Measurements from ENCODE around the gene PPP1R1C.

PPP1R1C gene

DNA sequence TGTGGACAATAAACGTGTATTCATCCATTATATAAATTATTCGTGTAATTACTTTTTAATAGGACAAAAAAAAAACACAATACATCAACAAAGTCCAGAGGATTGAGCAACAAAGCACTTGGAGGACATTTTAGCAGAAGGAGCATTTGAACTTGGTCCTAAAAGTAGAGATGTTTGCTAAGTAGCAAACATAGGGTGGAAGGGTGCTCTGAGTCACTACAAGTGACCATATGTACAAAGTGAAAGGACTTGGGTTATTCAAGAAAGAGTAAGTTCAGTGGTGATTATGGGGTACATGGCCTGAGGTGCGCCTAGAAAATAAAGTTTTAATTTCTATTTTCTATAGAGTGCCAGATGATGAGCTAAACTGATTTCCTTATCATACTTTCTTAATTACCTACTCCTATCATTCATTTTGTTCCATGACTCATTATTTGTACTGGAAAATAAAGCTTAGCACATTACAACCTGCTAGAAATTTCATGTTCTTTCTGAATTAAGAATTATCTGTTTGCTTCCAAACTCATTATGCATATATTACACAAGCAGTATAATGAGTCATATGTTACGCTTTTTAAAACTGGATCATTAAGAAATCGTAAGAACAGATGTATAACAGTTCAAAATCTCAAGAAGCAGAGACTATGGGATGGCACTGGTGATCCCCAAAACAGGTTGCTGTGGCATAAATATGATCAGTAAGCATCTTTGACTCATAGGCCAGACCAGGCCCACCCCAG is 13.1 kb upstream of the PPP1R1C start:
- DNase-seq (ENCODE audit: low spot score) = no peak

DNA sequence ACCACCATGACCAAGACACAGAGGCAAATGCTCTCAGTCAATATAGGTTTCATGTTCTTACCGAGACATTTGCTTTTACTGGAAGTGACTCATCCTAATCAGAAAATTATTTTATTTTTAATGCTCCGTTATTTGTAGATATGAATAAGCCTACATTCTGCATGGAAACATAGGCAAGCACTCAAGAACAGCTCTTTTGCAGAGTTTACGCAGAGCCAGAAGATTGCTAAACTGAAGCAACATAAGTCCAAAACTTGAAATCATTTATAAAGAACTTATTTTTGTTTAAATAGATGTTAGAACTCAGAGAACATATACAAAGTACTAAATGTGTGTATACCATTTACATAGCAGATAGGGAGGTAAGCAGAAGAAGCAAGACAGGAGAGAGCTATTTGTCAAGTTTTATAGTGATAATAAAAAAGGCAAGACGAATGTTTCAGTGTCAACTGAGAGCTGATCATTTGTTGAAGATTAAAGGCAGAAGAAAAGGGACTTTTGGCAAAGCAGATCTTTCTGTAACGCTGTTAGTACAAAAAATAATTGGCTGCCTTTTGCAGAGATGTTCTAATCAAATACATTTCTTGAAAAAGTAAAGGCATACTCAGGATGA is 12.4 kb upstream of the PPP1R1C start:
- no peak for DNase-seq (ENCODE audit: low spot score)

DNA sequence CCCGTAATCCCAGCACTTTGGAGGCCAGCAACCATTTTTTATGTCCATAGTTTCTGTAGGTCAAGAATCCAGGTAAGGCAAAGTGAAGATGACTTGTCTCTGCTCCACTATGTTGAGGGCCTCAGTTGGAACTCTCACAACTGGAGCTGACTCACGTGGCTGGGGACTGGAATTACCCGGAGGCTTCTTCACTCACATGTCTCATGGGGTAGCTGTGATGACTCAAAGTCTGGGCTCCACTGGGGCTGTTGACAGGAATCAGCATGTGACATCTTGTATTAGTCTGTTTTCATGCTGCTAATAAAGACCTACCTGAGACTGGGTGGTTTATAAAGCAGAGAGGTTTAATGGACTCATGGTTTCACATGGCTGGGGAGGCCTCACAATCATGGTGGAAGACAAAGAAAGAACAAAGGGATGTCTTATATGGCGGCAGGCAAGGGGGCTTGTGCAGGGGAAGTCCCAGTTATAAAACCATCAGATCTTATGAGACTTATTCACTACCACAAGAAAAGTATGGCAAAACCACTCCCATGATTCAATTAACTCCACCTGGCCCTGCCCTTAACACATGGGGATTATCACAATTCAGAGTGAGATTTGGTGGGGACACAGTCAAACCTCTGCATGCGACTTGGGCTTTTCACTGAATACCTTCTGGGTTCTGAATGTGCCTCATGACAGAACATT is 7.8 kb upstream of the PPP1R1C start:
- DNase-seq (ENCODE audit: low spot score) = no peak

DNA sequence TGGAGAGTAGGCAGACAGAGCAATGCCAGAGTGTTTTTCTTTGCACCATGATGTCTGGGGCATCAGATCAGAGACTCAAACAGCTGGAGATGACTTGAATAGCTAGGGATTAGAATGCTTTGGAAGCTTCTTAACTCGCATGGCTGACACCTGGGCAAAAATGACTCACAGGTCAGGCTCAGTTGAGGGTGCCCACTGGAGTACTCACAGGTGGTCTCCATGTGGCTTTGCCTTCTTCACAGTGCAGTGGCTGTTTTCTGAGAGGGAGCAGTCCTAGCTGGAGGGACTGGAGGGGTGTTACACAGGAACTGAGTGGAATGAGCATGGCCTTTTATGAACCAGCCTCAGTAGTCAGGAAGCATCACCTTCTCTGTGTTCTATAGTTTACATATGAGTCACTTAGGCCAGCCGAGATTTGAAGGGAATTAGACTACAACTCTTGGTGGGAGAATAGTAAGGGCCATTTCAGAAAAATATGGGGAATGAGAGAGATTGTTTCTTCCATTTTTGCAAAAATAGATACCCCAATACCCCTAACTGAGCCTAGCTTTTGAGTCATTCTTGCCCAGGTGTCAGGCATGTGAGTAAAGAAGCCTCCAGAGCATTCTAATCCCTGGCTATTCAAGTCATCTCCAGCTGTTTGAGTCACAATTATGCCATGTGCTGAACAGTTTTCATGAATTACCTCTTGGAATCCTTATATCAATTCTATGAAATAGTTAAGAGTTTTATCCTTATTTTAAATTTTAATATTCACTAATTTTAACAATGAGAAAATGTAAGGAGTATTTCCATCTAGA is 7.1 kb upstream of the PPP1R1C start:
- DNase-seq (ENCODE audit: low spot score) = no peak

DNA sequence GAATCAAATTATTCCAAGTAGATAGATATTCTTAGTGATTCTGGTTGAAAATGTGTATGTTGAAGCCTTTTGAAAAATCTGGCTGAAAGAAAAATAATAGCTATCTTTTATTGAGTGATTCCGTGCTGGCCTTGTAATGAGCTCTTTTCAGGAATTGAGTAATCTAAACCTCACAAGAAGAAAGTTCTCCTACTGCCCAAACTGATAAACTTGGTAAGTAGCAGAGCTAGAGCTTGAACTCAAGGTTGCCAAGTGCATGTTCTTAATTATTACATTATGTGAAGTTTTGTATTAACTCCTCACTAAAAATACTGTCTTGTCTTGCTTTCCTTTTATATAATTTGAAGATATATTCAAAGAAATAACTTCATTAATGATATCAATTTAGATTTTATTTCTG is 1.6 kb upstream of the PPP1R1C start:
- DNase-seq (ENCODE audit: low spot score) = no peak

DNA sequence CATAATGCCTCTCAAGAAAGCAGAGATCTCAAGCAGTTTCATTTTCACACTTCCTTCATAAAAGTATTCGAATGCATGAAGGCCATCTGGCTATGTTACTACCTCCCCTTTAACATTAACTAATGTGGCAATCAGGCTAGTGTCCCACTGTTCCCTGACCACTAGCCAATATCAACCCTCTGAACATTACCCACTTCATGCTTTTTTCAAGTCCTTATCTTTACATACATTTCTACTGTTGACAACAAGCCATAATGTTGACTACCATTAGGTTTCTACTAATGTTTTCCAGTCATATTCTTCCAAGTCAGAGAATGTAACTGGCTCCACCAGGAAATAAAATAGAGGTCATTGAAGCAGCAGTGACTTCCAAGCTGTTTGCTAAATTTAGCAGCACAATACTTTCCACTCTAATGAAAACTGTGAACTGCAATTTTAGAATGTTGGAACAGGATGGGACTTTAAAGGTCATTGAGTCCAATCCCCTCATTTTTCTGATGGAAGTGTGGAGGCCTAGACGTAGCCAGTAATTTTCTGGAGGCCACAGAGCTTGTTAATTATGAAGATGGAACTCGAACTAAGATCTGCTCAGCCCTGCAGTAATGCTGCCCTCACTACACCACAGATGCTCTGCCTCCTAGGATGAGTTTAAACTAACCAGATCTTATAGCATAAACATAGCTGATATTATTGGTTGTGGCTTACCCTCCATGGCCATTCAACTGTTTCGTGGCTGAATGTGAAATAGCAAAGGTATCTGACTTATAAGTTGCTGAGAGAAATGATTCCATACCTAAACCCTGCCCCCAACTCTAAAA is 630 bp upstream of the PPP1R1C start:
- no peak for DNase-seq (ENCODE audit: low spot score)

DNA sequence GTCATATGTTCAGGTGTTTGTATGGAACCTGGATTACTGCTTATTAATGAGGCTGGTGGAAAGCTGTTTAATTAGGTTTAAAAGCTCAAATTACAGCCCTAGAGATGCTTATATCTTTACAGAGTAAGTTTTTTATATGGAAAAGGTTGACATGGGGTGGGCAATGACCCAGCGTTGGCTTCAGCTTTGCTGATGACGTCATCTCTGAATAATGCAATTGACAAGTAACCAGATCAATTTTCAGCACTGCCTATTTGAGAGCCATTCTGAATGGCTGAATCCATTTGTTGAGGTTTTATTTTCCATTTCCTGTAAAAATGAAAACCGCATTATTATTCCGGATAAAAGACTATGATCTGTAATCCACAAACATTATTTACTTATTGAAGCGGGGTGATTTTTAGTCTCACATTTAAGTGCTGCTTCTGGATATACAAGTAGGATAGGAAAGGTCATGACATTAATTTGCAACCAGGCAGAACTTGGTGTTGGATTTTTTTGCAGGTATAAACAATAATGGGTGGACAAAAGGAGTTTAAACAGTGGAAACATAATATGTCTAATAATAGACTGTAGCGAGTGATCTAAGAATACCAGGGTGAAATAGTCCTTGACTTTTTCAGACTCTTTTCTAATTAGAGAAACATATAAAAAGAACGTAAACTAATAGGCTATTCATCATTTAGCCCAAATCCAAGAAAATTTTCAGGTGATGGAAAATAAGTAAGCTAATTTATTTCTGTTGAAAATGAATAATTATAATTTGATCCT is 2.7 kb downstream of the PPP1R1C start:
- DNase-seq (ENCODE audit: low spot score) = no peak

DNA sequence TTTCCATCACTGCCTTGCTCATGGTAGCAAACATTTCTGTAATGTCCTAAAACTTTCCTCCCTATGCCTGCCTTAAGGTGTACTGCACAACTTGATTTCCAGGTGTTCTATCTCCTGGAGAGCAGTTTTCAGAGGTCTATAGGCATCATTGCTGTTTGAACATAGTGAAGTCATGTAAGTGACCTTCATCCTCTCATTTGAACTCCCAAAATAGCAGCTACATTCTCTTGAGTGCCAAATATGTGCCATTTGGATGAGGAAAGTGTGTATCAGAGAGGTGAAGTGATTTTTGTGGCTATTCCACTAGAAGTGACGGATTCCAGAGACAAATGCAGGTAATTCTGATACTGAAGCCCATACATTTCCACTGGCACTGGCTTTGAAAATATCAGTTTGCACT is 3.4 kb downstream of the PPP1R1C start:
- DNase-seq (ENCODE audit: low spot score) = no peak

DNA sequence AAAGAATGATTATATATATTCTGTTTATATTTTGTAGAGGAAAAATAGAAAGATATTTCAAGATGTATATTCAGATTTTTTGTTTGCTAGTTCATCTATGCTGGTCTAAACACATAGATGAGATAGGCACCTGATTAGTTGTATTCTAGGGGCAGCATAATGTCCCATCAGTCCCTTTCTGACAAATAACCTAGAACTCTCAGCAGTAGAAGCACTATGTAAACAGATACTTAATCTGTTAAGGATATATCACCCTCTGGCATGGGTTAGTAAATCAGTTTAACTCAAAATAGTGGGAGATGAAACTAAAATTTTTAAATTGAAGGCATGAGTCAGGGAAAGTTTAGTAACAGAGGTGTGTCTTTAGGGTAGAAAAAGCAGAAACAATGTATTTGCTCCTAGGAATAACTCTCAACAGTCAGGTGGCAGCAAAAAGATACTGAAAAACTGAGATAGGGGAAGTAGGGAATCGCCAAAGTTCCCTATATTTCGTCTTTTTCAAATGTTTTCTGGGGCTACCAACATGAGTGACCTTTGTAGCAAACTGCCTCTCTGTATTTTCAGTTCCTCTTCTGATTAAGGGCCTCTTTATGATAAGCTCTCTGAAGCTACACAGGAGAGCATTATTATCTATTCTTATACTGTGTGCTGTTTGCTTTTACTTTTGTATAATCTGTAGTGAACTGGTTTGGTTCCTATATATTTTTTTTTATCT is 5.7 kb downstream of the PPP1R1C start:
- DNase-seq (ENCODE audit: low spot score) = no peak

DNA sequence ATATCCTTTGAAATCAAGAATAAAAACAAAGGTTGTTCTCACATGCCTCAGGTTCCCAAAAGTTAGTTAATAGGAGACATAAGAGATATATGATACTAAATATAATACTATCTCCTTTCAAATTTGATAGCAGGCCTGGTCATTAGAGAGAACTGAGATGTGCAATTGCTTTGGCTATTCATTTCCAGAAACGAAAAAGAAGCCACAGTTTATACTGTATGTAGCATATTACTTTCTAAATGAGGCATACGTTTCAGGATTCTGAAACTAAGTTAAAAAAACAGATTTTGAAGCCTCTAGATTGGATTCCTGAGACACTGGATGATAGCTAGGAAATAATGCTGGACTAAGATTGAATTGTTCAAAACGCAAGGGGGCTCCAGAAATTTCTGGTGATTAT is 7.1 kb downstream of the PPP1R1C start:
- no peak for DNase-seq (ENCODE audit: low spot score)

DNA sequence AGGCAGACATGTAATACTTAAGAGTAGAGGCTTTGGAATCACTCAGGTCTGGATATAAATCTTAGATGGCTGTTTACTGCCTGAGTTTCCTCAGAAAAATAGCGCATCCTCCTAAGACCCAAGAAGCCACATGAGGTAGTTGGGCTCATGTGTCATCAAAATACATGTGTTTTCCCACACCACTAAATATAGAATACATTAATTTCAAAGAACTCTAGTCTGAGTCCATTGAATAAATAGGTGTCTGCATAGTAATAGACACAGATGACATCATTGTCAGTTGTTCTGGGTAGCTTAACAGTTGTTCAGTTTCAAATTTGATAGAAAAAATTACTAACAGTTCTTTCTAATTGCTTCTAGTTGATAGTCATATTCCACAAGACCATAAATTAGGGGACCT is 9.6 kb downstream of the PPP1R1C start:
- DNase-seq (ENCODE audit: low spot score) = no peak

DNA sequence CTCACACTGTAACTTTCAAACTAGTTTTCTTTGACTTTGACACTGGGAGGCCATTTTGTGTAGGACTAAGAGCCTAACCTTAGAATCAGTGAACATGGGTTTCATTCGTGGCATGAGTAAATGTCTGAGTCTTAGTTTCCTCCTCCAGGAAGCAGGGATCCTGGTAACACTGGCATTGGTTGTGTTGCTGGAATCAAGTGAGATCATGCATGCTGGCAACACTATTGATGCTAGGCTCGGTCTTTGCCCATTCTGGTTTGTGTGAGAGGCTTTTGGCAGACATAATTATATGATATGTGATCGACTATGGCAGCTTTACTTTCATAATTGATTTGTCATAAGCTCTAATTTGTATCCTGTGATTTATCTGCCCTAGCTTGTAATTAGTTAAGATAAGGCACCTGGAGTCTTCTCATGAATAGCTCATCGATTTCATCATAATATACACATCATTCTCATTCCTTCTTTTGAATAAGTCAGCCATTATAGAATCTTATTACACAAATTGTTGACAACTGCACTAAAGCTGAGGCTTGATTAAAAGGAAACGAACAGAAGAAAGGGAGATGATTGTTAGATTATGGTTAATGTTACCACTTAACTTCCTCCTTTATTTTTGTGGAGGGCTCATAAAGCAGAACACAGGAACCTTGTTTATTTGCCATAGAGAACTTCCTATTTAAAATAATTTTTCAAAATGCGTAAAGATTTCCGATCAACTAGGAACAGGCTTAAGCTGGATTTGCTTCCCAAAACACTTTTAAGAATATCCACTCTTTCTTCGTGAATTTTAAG is 12.6 kb downstream of the PPP1R1C start:
- no peak for DNase-seq (ENCODE audit: low spot score)

DNA sequence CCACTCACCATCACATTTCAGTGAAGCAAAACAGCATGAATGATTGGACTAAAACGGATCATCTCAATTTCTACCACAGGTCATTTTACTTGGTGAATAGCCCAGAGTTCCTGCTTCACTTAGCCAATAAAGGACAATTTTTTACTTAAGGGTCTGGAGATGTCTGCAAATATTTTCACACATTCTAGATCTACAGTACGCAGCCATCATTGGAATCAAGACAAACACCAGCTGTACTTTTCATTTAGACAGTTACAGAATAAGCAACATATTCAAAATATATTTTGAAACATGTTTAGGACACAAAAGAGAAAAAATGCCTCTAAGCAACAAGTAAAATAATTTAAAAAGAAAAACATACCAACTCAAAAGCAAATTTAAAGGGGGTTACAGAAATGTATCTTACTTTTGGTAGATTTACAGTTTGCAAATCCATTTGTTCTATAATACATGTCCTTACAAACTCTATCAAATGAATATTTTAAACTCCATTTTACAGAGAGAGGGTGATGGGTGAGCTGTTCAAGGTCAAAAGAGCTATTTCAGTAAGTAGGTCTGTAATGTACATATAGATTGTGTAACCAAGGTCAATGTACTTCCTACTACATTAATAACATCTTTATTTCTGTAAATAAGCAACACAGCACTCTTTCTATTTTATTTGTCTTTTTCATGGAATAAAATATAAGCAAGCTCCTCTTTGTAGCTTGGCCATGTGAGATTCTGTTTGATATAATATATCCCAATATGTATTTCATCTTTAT is 13.4 kb downstream of the PPP1R1C start:
- DNase-seq (ENCODE audit: low spot score) = no peak

DNA sequence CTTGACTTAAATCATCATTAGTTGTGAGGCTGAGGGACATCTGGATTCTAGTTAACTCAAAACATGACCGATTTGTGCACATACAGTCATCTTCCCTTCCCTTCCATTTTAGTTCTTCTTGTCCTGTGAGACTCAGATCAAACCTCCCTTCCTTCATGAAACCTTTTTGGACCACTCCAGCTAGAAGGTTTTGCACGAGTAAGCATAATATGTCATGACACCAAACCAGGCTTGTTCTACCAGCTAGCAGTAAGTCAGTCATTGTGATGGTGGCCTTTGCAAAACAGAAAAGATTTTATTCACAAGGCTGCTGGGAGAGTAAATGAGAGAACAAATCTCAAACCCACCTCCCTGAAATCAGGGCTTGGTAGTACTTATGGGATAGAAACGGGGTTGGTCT is 14.3 kb downstream of the PPP1R1C start:
- no peak for DNase-seq (ENCODE audit: low spot score)

DNA sequence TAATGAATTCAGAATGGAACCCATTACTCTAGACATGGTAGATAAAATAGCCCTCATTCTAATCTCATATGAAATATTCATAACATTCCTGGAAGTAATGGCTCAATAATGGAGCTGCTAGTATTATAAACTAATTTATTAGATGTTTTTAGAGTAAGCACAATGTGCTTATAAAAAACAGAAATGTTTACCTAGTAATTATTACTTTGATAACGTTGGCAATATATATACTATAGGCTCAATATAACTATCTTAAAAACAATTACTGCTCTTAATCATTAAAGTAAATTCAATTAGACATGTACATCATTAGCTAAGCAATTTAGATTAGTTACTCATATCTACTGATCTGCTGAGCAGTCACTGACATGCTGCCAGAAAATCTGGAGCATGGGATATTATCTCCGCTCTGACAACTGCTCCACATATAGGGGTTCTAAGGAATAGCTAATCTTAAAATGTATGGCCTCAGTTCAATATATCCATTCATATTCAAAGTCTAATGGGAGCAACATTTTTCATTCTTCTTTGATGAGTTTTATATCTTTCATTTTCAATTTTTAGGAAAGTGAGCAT is 19.4 kb downstream of the PPP1R1C start:
- no peak for DNase-seq (ENCODE audit: low spot score)

DNA sequence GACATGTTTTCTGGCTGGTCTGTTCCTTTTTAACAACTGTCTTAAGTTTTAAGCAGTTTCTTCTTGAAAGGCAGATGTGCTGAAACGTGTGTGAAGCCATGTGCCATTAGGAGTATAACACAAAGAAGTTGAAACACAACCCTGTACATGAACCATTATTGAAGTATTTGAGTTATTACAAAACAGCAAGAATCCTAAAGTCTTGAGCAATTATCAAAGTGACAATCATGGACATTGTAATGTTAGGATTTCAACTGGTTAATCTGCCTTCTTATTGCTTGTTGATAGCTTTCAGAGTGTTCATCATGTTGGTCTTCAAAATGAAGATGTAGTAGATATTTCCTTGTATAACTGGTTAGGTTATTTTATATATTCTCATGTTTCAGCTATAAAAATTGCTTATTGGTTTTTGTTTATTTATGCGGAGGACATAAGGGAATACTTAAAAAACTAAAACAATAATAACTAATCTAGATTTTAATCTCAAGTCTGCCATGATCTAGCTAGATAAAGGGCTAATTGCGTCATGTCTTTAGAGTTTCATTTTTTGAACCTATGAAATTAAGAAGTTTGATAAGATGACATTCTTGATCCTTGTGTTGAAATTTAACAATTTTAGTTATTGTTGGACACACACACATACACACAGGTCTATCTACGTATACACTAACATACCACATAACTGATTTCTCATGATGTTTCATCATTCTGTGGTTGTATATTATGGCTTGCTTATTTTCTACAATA is 21.1 kb downstream of the PPP1R1C start:
- no peak for DNase-seq (ENCODE audit: low spot score)

DNA sequence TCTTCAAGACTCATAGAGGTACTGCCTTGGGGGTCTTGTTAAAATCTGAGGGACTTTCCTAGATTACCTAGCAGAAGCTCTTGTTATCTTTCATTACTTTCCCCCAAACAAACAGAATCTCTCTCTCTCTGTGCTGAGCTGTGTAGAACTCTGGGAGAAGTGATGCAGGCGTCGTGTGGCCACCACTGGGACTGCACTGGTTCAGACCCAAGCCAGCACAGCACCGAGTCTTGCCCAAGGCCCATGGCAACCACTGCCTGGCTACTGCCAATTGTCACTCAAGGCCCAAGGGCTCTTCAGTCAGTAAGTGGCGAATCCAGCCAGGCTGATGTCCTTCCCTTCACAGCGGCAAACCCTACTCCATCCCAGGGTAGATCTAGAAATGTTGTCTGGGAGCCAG is 28.6 kb downstream of the PPP1R1C start:
- no peak for DNase-seq (ENCODE audit: low spot score)
